ENCODE measurements around the gene ACVR2B. TPM values are rescaled to one million over a fixed set of nuclear protein-coding genes. Genes with fewer than 3 reads are reported as not detected.

The ACVR2B gene
- total and polyA plus RNA-seq, 2 of the 13 experiments (the other 11 are each of a cell fraction or from before 2014, with no cell fraction given): 10.0 to 12.7 TPM

DNA sequence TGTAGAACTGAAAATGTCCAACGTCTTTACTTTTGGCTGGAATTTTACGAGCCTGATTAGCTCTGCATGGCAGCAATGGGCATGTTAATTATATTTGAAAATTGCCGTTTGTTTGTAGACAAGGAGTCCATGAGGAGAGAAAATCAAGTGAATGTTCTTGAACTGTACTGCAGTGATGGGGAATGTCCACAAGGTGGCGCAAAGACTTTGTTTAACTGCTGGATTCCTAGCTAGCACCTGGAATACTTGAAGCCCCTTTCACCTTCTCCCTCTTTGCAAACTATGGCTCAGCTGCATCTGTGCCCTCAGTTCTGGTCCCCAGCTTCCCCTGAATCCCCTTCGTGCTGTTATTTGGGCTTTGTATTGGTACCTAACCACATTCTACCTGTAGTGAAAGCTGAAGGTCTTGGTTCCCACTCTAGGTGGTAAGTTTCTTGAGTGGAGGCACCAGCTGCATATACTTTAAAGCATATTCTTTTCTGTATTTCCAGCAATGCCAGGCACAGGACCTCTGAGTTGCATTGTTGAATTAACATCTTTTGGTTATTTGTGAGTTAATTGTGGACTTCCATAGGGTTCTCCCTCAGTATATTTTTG, 67.8 kb downstream of the ACVR2B start:
- intact Hi-C loops (cut with micrococcal nuclease; ENCODE audit: unreplicated experiment) (loop anchor here (1.0 kb wide), 3 partner anchors 130 to 141 kb away; no protein-coding TSS in a partner anchor), in situ Hi-C loops (cut with HindIII; ENCODE audit: extremely low pct_ligation_motif_present, low pct_unique_long_range_greater_than_20kb) (no loop called here)
- peak; percentile 68 for ATAC-seq
- Histone ChIP-seq H4K20me1 (ENCODE audit: insufficient read depth, low read length) (no peaks in the 10 kb centered on the region), H3K36me3 (replicated peaks in 1 of 2; ENCODE audit: control insufficient read depth in 1 of 2, insufficient read depth in 2 of 2, low read length in 2 of 2) (peaks cover 3 to 16% of the 10 kb centered on the region in 2 experiments; a peak in 3 of 5 replicates), H3K79me2 (ENCODE audit: insufficient read depth, low read length) (no peaks in the 10 kb centered on the region), H3K9ac (ENCODE audit: insufficient read depth, low read depth, low read length) (no peak overlapping the region), H3K4me2 (ENCODE audit: low read depth, low read length) (no peak overlapping the region), H3K4me3 (replicated peaks in 1 of 3; ENCODE audit: insufficient read depth in 1 of 3, low read depth in 2 of 3, low read length in 3 of 3) (no peak overlapping the region), H3K4me1 (ENCODE audit: insufficient read depth, low read length) (no peaks in the 10 kb centered on the region), H2AFZ (ENCODE audit: low read length) (no peak overlapping the region), H3K9me3 (ENCODE audit: low read length) (no peaks in the 10 kb centered on the region), H3K27me3 (ENCODE audit: control insufficient read depth in 1 of 2, insufficient read depth in 2 of 2, low read length in 2 of 2) (no peaks in the 10 kb centered on the region), H3K27ac (ENCODE audit: extremely low read length, insufficient read depth, low read length) (no peak overlapping the region)
- CTCF ChIA-PET (ENCODE audit: low intra/inter-chr PET ratio, low total read pairs): interaction anchor here (1.0 to 2.7 kb wide), 7 partner anchors 25 to 510 kb away, joined by 3 to 15 read pairs (median 7); partner anchors contain the start of gene EXOG
- FAIRE-seq: peak; percentile 87
- DNase-seq (ENCODE audit: low spot score): peak; percentile 56
- TF ChIP-seq FOXA3 (CRISPR knock-in tag; IDR thresholded peaks at IDR 0.05) (0 out of 2 replicates have a peak, but pooled peaks have one; percentile 6), HMGXB4 (CRISPR knock-in tag; IDR thresholded peaks at IDR 0.05; ENCODE audit: borderline replicate concordance in 1 of 2, low read depth in 1 of 2) (peak in 1 of 2 experiments; percentile 37; a peak in 1 of 4 replicates), STAG1 (CRISPR knock-in tag; IDR thresholded peaks at IDR 0.05) (peak; percentile 72), SMC3 (IDR thresholded peaks at IDR 0.05; ENCODE audit: low read length) (peak; percentile 84), CTCF (CRISPR knock-in tag; IDR thresholded peaks at IDR 0.05) (peak; percentile 87), RAD21 (CRISPR knock-in tag; IDR thresholded peaks at IDR 0.05) (peak; percentile 64), ZNF362 (CRISPR knock-in tag; IDR thresholded peaks at IDR 0.05; ENCODE audit: borderline replicate concordance) (no peak), ZBTB21 (CRISPR knock-in tag; IDR thresholded peaks at IDR 0.05) (no peak)
- 5% methylated on average over 5 of the region's 5 CpGs for WGBS (ENCODE audit: low lambda C conversion rate)
- POLR2A ChIA-PET: no interaction called here
- BruUV-seq (replicated peaks): no TSS peak

All from HepG2 (cell line).